SK-N-MC (cell line): Measurements from ENCODE around the gene FRMPD2.
"Not testable (repeated sequence)": the region's sequence is repeated elsewhere in the genome, so short reads cannot be mapped to it uniquely, and the experiment has no call there.

Experiments
- EZH2 ChIP-seq: fragments of 200-600 bp; sonication (generic); IDR thresholded peaks from one replicate; pipeline ENCODE4 v1.6.1; 2017; ENCODE audit warnings: antibody characterized with exemption
- FOXP2 ChIP-seq: optimal IDR thresholded peaks from 2 replicates; pipeline ENCODE3; 2011; ENCODE audit warnings: mild to moderate bottlenecking, moderate library complexity; ENCODE audit not compliant: insufficient read depth; ENCODE audit errors: extremely low read length, control extremely low read depth
- POLR2AphosphoS5 ChIP-seq: IDR thresholded peaks from 2 replicates; pipeline ENCODE4 v1.6.1; 2012; ENCODE audit warnings: mild to moderate bottlenecking, low read depth, low read length, borderline replicate concordance

GRCh38 chr10:48110277-48110676 is 164.2 kb downstream of the FRMPD2 start:
- TF ChIP-seq POLR2AphosphoS5, EZH2, FOXP2: not testable (repeated sequence)
